Fibroblast of gingiva (primary cell): ENCODE data around the gene CT45A1.
"Not testable (repeated sequence)": the region's sequence is repeated elsewhere in the genome, so short reads cannot be mapped to it uniquely, and the experiment has no call there.

ENCODE experiments used
- DNase-seq: peaks from one replicate; pipeline ENCODE4 v3.0.0-alpha.2; 2011; ENCODE audit warnings: low read depth

Gene CT45A1, protein sequence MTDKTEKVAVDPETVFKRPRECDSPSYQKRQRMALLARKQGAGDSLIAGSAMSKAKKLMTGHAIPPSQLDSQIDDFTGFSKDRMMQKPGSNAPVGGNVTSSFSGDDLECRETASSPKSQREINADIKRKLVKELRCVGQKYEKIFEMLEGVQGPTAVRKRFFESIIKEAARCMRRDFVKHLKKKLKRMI

DNA sequence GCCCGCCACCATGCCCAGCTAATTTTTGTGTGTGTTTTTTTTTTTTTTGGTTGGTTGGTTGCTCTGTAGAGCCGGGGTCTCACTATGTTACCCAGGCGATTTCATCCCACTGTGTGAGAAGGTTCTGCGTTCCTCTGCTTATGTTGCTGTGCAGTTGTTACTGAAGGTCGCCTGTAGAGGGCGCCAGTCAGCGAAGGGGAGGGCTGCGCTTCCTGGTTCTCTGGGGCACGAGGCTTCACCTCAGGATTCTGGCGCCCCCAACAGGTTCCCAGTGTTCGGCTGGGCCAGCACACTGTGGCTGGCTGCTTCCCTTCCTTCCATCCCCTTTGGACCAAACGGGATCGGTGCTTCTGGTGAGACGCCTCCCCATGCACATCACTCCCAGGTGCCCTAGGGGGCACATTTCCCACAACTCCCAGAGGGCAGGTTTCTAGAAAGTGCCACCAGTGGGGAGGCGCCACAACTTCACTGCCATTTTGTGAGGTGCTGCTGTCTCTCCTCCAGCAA is at the start of gene CT45A1:
Gene CT45A1, plus strand, starts transcription at position 457 of the 507 bp plus-strand sequence. CDS start 5,302 bp downstream, outside the sequence.
- DNase-seq, result not testable (repeated sequence)

DNA sequence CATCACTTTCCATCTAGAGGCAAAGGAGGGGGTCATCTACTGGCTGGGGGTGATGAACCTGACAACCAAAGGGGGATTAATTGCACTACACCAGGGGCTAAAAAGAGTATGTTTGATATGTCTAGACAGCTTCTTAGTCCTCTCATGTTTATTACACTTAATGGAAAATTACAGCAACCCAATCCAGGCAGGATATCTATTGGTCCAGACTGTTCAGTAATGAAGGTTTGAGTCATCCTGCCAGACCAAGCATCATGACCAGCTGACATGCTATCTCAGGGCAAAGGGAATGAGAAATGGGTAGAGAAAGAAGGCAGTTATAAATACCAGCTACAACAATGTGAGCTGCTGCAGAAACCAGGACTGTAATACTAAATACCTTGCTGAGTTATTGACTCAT is 40.5 kb upstream of the CT45A1 start:
- DNase-seq, result not testable (repeated sequence)

DNA sequence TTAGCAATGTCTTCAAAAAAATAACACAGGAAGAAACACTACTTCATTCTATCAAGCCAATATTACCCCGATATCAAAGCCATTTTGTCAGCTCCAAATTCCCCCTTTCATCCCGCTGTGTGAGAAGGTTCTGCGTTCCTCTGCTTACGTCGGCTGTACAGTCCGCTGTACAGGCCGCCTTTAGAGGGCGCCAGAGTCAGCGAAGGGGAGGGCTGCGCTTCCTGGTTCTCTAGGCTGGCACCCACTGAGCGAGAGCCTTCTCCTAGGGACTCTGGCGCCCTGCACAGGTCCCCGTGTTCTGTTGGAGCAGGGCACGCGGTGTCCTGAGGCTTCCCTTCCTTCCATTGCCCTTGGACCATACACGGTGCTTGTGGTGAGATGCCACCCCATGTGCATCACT is 25.3 kb upstream of the CT45A1 start:
- no peak for DNase-seq

DNA sequence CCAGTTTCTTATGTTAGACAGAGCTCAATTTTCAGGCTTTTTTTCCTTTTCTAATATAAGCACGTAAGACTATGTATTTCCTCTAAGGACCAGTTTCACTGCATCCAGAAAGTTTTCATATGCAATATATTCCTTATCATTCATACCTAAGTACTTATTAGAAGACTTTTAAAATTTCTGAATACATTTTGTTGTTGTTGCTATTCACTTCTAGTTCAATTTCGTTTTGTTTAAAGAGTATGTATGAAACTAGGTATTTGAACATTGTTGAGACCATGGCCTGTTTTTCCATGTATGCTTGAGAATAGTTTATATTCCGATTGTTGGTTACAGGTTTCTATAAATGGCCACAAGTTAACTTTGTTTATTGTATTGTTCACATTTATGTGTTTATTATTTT is 18.0 kb upstream of the CT45A1 start:
- no peak for DNase-seq

DNA sequence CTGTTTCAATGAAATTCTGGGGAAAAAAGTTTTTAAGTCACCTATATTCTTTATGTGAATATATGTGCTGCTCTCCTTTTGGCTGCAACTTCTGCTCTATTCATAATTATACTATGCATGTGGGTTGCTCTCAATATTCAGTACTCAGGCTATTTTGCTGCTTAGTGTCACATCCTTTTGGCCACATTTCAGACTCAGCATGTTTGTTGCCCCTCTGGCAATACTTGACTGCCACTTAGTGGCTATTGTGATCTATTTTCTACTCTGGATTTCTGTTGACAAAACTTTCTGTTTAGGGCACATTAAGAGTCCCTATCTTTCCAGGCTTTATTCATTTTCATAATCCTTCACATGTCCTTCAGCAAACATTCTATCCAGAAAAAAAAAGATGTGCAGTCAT is 15.8 kb upstream of the CT45A1 start:
- no peak for DNase-seq

DNA sequence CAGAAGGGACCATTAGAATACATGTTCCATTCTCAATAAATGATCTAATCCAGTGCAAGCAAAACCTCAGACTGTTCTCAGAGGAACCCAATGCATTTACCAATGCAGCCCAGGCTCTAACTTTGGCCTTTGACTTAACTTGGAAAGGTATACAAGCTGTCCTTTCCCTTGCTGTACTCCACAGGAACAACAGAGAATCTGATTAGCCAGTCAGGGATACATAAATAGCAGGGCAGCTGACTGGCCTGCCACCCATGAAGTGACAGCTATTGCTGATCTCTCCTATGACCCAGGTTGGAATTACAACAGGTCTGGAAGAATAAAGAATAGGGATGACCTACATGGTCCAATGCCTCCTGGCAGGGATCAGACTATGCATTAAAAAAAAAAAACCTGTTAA is 14.5 kb upstream of the CT45A1 start:
- DNase-seq, result no peak

DNA sequence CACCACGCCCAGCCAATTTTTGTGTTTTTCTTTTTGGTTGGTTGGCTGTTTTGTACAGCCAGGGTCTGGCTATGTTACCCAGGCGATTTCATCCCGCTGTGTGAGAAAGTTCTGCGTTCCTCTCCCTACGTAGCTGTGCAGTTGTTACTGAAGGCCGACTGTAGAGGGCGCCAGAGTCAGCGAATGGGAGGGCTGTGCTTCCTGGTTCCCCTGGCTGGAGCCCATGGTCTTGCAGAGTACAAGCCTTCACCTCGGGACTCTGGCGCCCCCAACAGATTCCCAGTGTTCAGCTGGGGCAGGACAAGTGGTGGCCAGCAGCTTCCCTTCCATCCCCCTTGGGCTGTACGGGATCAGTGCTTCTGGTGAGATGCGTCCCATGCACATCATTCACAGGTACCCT is 5.6 kb upstream of the CT45A1 start:
- no peak for DNase-seq

DNA sequence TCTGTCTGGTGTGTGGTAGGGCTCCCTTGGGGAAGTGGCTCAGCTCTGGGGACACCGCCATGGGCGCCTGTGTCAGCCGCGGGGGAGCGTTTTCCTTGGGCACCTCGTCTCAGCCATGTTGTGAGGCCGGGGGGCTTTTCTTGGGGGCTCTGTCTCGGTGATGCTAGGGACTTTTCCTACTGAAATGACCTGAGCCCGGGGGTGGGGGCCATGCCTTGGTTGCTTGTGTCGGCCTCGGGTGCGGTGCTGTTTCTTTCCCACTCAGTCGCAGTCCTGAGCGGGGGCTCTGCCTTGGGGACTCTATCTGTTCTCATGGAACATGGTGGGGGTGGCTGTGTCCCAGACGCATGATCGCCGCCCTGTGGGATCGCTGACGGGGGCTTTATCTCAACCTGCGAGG is 356 bp downstream of the CT45A1 start:
- DNase-seq, result no peak

DNA sequence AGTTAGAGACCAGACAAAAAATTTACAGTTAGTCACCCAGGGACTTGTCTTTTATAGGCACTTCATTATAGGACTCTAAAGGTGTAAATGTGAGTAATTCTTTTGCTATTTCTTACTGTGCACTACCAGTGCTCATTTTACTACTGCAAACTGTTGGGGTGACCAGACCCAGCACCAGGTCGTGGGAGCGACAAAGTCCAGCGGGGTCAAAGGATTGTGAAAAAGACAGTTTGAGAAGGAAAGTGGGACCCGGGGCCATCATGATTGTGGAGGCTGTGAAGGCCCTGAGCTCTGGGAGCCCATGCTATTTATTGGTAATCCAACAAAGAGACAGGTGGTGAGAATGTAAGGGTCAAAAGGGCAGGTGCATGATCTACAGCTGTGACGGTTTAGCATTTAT is 21.2 kb downstream of the CT45A1 start:
- DNase-seq, result not testable (repeated sequence)

DNA sequence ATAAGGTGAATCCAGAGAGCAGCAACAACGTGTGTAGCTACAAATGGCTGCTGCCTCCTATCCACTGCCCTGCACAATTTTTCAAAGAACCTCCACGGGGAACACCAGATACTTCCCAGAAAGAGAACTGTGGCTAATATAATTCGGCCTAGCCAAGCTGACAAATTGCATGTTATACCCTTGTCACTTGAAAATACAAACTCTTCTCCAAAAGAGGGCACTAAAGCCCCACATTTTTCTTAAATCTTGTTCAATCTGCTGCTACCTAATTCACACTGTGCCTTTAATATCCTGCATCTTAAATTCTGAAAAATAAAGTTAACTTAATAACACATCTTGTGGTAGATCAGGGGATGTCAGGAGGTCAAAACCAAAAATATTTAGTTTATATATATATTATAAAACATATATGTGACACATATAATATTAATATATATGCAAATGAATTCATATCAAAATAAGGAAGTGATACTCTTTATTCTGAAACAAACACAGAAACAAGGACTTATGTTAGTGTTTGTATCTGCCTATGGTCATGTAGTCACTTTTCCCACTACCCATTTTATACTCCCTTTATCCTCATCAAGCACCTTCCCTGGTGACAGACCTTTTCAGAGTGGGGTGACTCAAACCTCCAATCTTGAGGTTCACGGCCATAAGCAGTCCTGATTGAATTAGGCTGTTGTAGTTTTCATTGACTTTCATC is 24.1 kb downstream of the CT45A1 start:
- DNase-seq, result no peak

DNA sequence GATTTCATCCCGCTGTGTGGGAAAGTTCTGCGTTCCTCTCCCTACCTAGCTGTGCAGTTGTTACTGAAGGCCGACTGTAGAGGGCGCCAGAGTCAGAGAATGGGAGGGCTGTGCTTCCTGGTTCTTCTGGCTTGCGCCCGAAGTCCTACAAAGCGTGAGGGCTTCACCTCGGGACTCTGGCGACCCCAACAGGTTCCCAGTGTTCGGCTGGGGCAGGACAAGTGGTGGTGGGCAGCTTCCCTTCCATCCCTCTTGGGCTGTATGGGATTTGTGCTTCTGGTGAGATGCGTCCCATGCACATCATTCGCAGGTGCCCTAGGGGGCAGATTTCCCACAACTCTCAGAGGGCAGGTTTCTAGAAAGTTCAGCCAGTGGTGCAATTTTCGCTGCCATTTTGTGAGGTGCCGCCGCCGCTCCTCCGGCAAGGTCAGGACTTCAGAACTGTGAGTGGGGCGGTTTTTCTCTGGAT is 27.3 kb downstream of the CT45A1 start:
- DNase-seq, result no peak

DNA sequence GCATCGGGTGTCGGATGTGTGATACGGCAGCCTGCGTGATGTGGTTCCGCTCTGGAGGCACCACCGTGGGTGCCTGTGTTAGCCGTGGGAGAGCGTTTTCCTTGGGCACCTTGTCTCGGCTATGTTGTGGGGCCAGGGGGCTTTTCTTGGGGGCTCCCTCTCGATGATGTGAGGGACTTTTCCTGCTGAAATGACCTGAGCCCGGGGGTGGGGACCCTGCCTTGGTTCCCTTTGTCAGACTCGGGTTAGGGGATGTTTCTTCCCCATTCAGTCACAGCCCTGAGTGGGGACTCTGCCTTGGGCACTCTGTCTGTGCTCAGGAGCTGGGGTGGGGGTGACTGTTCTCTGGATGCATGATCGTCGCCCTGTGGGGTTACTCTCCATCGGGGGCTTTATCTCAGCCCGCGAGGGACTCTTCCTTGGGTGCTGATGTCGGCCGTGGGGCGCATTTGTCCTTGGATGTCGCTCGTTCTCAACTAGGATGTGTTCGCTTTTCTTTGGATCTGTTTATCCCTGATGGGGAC is 27.8 kb downstream of the CT45A1 start:
- no peak for DNase-seq

DNA sequence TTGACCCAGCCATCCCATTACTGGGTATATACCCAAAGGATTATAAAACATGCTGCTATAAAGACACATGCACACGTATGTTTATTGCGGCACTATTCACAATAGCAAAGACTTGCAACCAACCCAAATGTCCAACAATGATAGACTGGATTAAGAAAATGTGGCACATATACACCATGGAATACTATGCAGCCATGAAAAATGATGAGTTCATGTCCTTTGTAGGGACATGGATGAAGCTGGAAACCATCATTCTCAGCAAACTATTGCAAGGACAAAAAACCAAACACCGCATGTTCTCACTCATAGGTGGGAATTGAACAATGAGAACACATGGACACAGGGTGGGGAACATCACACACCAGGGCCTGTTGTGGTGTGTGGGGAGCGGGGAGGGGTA is 31.3 kb downstream of the CT45A1 start:
- DNase-seq, result not testable (repeated sequence)

DNA sequence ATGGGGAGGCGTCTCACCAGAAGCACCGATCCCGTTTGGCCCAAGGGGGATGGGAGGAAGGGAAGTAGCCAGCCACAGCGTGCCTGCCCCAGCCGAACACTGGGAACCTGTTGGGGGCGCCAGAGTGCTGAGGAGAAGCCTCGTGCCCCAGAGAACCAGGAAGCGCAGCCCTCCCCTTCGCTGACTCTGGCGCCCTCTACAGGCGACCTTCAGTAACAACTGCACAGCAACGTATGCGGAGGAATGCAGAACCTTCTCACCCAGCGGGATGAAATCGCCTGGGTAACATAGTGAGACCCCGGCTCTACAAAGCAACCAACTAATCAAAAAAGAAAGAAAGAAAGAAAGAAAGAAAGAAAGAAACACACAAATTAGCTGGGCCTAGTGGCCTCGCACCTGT is 54.7 kb downstream of the CT45A1 start, which contains the start of gene CT45A3:
Gene CT45A3, minus strand, starts transcription at position 101 of the 400 bp plus-strand sequence. CDS start 3,747 bp downstream, outside the sequence.
- not testable (repeated sequence) for DNase-seq
